Spleen (tissue), 11 donors: ENCODE results near the gene EFCAB9. TPM values are rescaled to one million over a fixed set of nuclear protein-coding genes. Genes with fewer than 3 reads are reported as not detected.

Experiments
- DNase-seq: peaks from one replicate; pipeline ENCODE4 v3.0.0-alpha.2; 2020
- H3K27ac ChIP-seq, 8 donors: fragments of 200-600 bp; sonication (generic) in 7 of 8; 1 replicate in 4 of 8; 2 replicates in 4 of 8; pipeline versions ENCODE4 v1.5.0 to v1.8.0; 2016 to 2021; ENCODE audit warnings: inconsistent platforms in 4 of 8, mild to moderate bottlenecking in 4 of 8, moderate library complexity in 1 of 8
- H3K27me3 ChIP-seq, 7 donors: fragments of 200-600 bp; sonication (generic) in 6 of 7; replicated peaks in 1 of 7; 1 replicate in 4 of 7; 2 replicates in 3 of 7; pipeline versions ENCODE4 v1.5.0 to v1.8.0; 2016 to 2021; ENCODE audit warnings: inconsistent platforms in 3 of 7, mild to moderate bottlenecking in 1 of 7
- H3K36me3 ChIP-seq, 6 donors: fragments of 200-600 bp; sonication (generic) in 5 of 6; 1 replicate in 4 of 6; 2 replicates in 2 of 6; pipeline versions ENCODE4 v1.5.0 to v1.8.0; 2016 to 2021; ENCODE audit warnings: inconsistent platforms in 2 of 6
- H3K4me1 ChIP-seq, 6 donors: fragments of 200-600 bp; sonication (generic) in 5 of 6; 1 replicate in 3 of 6; 2 replicates in 3 of 6; pipeline versions ENCODE4 v1.5.0 to v1.8.0; 2016 to 2021; ENCODE audit warnings: inconsistent platforms in 3 of 6
- H3K4me3 ChIP-seq, 8 donors: fragments of 200-600 bp; sonication (generic) in 7 of 8; 1 replicate in 4 of 8; 2 replicates in 4 of 8; pipeline versions ENCODE4 v1.5.0 to v1.8.0; 2016 to 2021; ENCODE audit warnings: inconsistent platforms in 4 of 8, mild to moderate bottlenecking in 4 of 8, moderate library complexity in 2 of 8
- H3K9me3 ChIP-seq, 8 donors: fragments of 200-600 bp; sonication (generic) in 7 of 8; 1 replicate in 4 of 8; 2 replicates in 4 of 8; pipeline versions ENCODE4 v1.5.0 to v1.8.0; 2016 to 2021; ENCODE audit warnings: inconsistent platforms in 4 of 8
- POLR2A ChIP-seq, 3 donors: fragments of 450-650 bp; IDR thresholded peaks; one replicate each; pipeline ENCODE4 v1.5.1; 2017; ENCODE audit warnings: antibody characterized with exemption in 3 of 3, mild to moderate bottlenecking in 1 of 3
- POLR2AphosphoS5 ChIP-seq, 3 donors: sonication (generic); formaldehyde crosslinking; IDR thresholded peaks; one replicate each; pipeline ENCODE4 v1.5.1; 2017; ENCODE audit warnings: antibody characterized with exemption in 3 of 3
- WGBS, 5 donors: extraction: QIAGEN DNeasy Blood & Tissue Kit in 3 of 5; methylation state at CpG; one replicate each; pipeline versions ENCODE4 v1.1.5 to v1.1.7; 2013 to 2018; 5-methylcytosine and 5-hydroxymethylcytosine counted together
- intact Hi-C: fragments of 100-400 bp; cut with DNase I; formaldehyde crosslinking; loops from one replicate; pipeline ENCODE4 v1.15.0; 2023; ENCODE audit warnings: low total_unique reads
- polyA plus RNA-seq, 3 donors: library from polyadenylated mRNA; stranded (reverse); fragments of 200-250 nt; gene quantifications; one replicate each; pipeline ENCODE4 v1.2.1, GENCODE V29; 2013
- total RNA-seq, 7 donors: library from RNA; depleted of rRNA in 3 of 7; stranded (reverse); fragments of >200 nt in 3 of 7; fragmentation: NEBNext Ultra II Directional in 4 of 7; extraction: Animal tissue kit (Norgen Biotek cat#: 25700) in 4 of 7; gene quantifications; one replicate each; pipeline versions ENCODE4 v1.1.0 to v1.2.1, GENCODE V29; 2016 to 2021
- TF ChIP-seq, protein P1 (sequence below), 11 experiments: fragments of 200-600 bp in 7 of 11; fragments of 450-650 bp in 4 of 11; sonication (generic) in 4 of 11; IDR thresholded peaks in 8 of 11; conservative IDR thresholded peaks in 3 of 11; 1 replicate in 7 of 11; 2 replicates in 4 of 11; pipeline versions ENCODE4 v1.4.0 to v1.8.0; 2016 to 2021; ENCODE audit warnings: antibody characterized with exemption in 11 of 11, inconsistent platforms in 4 of 11, mild to moderate bottlenecking in 1 of 11
- donor health status: healthy with polysubstance abuse.
- donor health status: DM: no; HTN: no; CAD: no; lungs with moderate emphysema.
- donor health status: DM: no; HTN: no; CAD: no.
- donor health status: Bipolar disorder and iron deficiency.
- donor health status: healthy.
- donor health status: DM: no; HTN: no; CAD: no.
- donor health status: DM: yes; HTN: yes; CAD: no.

Gene EFCAB9
- total and polyA plus RNA-seq, 10 donors, result not detected

DNA sequence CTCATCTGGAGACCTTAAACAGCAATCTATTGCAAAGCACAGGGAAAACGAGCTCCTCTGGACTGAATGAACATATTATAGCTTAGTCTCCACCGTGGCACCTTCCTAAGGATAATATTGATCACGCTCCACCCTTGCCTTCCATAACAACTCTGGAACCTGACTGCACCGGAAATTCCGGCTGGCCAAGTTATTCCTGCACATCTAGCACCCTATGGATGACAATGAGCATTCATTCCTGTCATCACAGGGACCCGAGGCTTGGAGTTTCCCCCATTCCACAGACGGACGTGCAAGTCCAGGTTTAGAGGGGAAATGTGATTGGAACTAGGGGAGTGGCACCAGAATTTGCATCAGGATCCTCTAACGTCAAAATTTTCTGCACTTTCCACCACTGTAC, 33.5 kb upstream of the EFCAB9 start:
- peak overlapping the region in 3 of 8 donors; percentile 19 to 41 (median 35) for H3K27ac ChIP-seq
- H3K4me1 ChIP-seq, result peaks cover 29 to 100% (median 93%) of the 10 kb centered on the region in 6 donors
- no peak for DNase-seq
- peaks cover 0 to 38% (median 0%) of the 10 kb centered on the region in 7 donors for H3K27me3 ChIP-seq
- intact Hi-C loops, result no loop called here
- H3K4me3 ChIP-seq, result no peak overlapping the region
- TF ChIP-seq, protein P1, sequence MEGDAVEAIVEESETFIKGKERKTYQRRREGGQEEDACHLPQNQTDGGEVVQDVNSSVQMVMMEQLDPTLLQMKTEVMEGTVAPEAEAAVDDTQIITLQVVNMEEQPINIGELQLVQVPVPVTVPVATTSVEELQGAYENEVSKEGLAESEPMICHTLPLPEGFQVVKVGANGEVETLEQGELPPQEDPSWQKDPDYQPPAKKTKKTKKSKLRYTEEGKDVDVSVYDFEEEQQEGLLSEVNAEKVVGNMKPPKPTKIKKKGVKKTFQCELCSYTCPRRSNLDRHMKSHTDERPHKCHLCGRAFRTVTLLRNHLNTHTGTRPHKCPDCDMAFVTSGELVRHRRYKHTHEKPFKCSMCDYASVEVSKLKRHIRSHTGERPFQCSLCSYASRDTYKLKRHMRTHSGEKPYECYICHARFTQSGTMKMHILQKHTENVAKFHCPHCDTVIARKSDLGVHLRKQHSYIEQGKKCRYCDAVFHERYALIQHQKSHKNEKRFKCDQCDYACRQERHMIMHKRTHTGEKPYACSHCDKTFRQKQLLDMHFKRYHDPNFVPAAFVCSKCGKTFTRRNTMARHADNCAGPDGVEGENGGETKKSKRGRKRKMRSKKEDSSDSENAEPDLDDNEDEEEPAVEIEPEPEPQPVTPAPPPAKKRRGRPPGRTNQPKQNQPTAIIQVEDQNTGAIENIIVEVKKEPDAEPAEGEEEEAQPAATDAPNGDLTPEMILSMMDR (IDR thresholded peaks at IDR 0.05 in 8 of 11, conservative IDR thresholded peaks at IDR 0.05 in 3 of 11), result no peak
- no peak for TF ChIP-seq POLR2A (IDR thresholded peaks at IDR 0.05)
- TF ChIP-seq POLR2AphosphoS5 (IDR thresholded peaks at IDR 0.05), result no peak
- 82 to 93% (median 84%) methylated on average over 9 of the region's 9 CpGs for WGBS, 5 donors
- H3K9me3 ChIP-seq, result no peaks in the 10 kb centered on the region
- peaks cover 0 to 58% (median 14%) of the 10 kb centered on the region in 6 donors for H3K36me3 ChIP-seq

DNA sequence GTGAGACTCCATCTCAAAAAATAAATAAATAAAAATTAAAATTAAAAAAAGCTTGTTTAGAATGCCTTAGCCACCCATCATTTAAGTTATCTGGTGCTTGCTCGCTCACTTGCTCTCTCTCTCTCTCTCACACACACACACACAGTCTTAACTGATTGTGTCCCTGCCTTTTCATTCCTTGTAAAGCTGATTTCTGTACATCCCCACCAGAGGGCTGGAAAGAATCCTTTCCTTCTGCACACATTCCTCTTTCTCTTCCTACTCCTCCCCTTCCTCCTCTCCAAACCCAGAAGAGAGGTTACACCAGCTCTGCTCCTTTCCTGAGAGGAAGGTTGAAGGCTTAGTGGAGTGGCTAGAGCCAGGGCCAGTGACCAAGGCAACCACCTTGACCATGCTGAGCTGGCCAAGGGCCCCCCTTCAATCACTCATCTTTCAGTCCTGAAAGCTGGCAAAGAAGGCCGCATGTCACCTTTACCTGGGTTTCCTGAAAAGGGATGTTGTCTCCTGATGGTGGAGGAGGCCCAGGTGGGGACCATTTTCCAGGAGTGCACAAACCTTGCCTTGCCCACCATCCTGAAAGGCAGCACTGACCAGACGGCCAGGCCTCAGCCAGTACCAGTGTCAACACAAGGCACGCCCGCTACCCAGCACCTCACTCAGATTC, 31.5 kb upstream of the EFCAB9 start:
- H3K27ac ChIP-seq, result peak overlapping the region in 2 of 8 donors; percentile 2 to 39
- intact Hi-C loops, result no loop called here

DNA sequence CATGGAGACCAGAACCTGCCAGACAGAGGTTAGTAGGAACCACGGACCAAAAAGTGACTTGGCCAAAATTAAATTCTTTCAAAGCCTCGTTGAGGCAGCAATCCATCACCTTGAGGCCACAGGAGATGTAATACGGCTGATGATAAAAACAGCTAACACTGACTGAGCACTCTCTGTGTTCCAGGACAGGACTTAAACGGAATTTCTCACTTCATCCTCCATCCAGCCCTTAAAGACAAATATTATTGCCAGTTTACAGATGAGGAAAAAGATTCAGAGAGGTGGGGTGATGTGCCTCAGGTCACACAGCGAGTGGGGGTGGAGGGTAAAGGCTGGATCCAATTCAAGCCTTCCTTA, 31.0 kb upstream of the EFCAB9 start:
- TF ChIP-seq, protein P1 (IDR thresholded peaks at IDR 0.05 in 8 of 11, conservative IDR thresholded peaks at IDR 0.05 in 3 of 11), result no peak
- TF ChIP-seq POLR2A (IDR thresholded peaks at IDR 0.05) (no peak), POLR2AphosphoS5 (IDR thresholded peaks at IDR 0.05) (no peak)
- H3K27ac ChIP-seq, result peak overlapping the region in 2 of 8 donors; percentile 2 to 39
- DNase-seq, result no peak
- H3K4me3 ChIP-seq, result no peak overlapping the region
- peaks cover 0 to 38% (median 0%) of the 10 kb centered on the region in 7 donors for H3K27me3 ChIP-seq
- WGBS, 5 donors, result 63 to 76% (median 71%) methylated on average over 5 of the region's 5 CpGs
- peaks cover 23 to 100% (median 89%) of the 10 kb centered on the region in 6 donors for H3K4me1 ChIP-seq
- peaks cover 0 to 50% (median 2%) of the 10 kb centered on the region in 6 donors for H3K36me3 ChIP-seq
- H3K9me3 ChIP-seq, result no peaks in the 10 kb centered on the region
- intact Hi-C loops, result no loop called here

More for the DNA sequence above, 31.5 kb upstream of the EFCAB9 start:
- Histone ChIP-seq H3K36me3 (peaks cover 0 to 53% (median 2%) of the 10 kb centered on the region in 6 donors), H3K27me3 (peaks cover 0 to 38% (median 0%) of the 10 kb centered on the region in 7 donors), H3K4me1 (peaks cover 23 to 100% (median 88%) of the 10 kb centered on the region in 6 donors), H3K9me3 (no peaks in the 10 kb centered on the region), H3K4me3 (no peak overlapping the region)
- DNase-seq, result no peak
- 75 to 92% (median 86%) methylated on average over 2 to 5 of the region's 5 CpGs for WGBS, 5 donors
- TF ChIP-seq, protein P1 (IDR thresholded peaks at IDR 0.05 in 8 of 11, conservative IDR thresholded peaks at IDR 0.05 in 3 of 11), result no peak
- TF ChIP-seq POLR2A (IDR thresholded peaks at IDR 0.05), result no peak
- TF ChIP-seq POLR2AphosphoS5 (IDR thresholded peaks at IDR 0.05), result no peak

DNA sequence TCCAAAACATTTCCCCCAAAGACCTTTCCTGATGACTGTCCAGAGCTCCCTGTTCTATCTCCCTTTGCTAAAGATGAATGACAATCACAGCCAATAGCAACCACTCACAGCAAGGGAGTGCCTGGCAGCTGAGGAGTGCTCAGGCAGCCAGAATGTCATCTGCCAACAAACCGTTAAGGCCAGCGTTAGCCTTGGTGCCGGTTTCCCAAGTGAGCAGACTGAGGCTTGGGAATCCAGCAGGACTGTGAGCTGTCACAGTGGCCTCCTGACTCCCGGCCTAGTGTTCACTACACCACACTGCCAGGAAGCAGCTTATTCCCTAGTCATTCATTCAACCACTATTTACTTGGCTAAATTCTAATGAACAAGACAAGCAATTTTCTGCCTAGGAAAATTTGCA, 30.6 kb upstream of the EFCAB9 start:
- intact Hi-C loops, result no loop called here
- H3K27me3 ChIP-seq, result peaks cover 0 to 34% (median 0%) of the 10 kb centered on the region in 7 donors
- H3K36me3 ChIP-seq, result peaks cover 0 to 50% (median 2%) of the 10 kb centered on the region in 6 donors
- WGBS, 5 donors, result 73 to 82% (median 78%) methylated on average over 4 of the region's 4 CpGs
- TF ChIP-seq POLR2AphosphoS5 (IDR thresholded peaks at IDR 0.05) (no peak), POLR2A (IDR thresholded peaks at IDR 0.05) (no peak)
- TF ChIP-seq, protein P1 (IDR thresholded peaks at IDR 0.05 in 8 of 11, conservative IDR thresholded peaks at IDR 0.05 in 3 of 11), result no peak
- peaks cover 23 to 100% (median 90%) of the 10 kb centered on the region in 6 donors for H3K4me1 ChIP-seq
- no peak for DNase-seq
- no peak overlapping the region for H3K4me3 ChIP-seq
- peak overlapping the region in 2 of 8 donors; percentile 2 to 39 for H3K27ac ChIP-seq
- H3K9me3 ChIP-seq, result no peaks in the 10 kb centered on the region
